Uterus (tissue), 4 donors: Measurements from ENCODE around the gene FAM200B. TPM values are rescaled to one million over a fixed set of nuclear protein-coding genes. Genes with fewer than 3 reads are reported as not detected.
A peak's percentile ranks its signal among the peaks of the same experiment; 100 is the strongest.

Experiments
- DNase-seq, 2 donors: peaks; one replicate each; pipeline ENCODE4 v3.0.0-alpha.2; 2019 to 2020
- H3K27ac ChIP-seq, 2 donors: fragments of 200-600 bp; sonication (generic); 1 replicate in 1 of 2; 2 replicates in 1 of 2; pipeline ENCODE4 v1.5.1; 2016 to 2018
- H3K27me3 ChIP-seq, 2 donors: fragments of 200-600 bp; sonication (generic); one replicate each; pipeline ENCODE4 v1.5.1; 2018 to 2019; ENCODE audit warnings: control low read depth in 1 of 2
- H3K36me3 ChIP-seq, 2 donors: fragments of 200-600 bp; sonication (generic); one replicate each; pipeline ENCODE4 v1.5.1; 2019; ENCODE audit warnings: control low read depth in 1 of 2
- H3K4me1 ChIP-seq, 2 donors: fragments of 200-600 bp; sonication (generic); one replicate each; pipeline ENCODE4 v1.5.1; 2018 to 2019; ENCODE audit warnings: control low read depth in 1 of 2
- H3K4me3 ChIP-seq, 2 donors: fragments of 200-600 bp; sonication (generic); 1 replicate in 1 of 2; 2 replicates in 1 of 2; pipeline ENCODE4 v1.5.1; 2018 to 2019; ENCODE audit warnings: mild to moderate bottlenecking in 1 of 2
- H3K9me3 ChIP-seq, 2 donors: fragments of 200-600 bp; sonication (generic); one replicate each; pipeline ENCODE4 v1.5.1; 2019; ENCODE audit warnings: control low read depth in 1 of 2
- CTCF ChIP-seq, 4 experiments: fragments of 200-600 bp in 2 of 4; fragments of 450-650 bp in 2 of 4; sonication (generic) in 2 of 4; IDR thresholded peaks; one replicate each; pipeline ENCODE4 v1.5.1; 2016 to 2019; ENCODE audit warnings: antibody characterized with exemption in 4 of 4, mild to moderate bottlenecking in 2 of 4, moderate library complexity in 1 of 4
- POLR2A ChIP-seq, 2 donors: fragments of 450-650 bp; IDR thresholded peaks; one replicate each; pipeline ENCODE4 v1.6.1; 2016; ENCODE audit warnings: antibody characterized with exemption in 2 of 2, mild to moderate bottlenecking in 1 of 2, moderate library complexity in 1 of 2
- intact Hi-C: fragments of 100-400 bp; cut with DNase I; formaldehyde crosslinking; loops from one replicate; pipeline ENCODE4 v1.15.1; 2023; ENCODE audit warnings: low total_unique reads
- total RNA-seq, 4 donors: library from RNA; depleted of rRNA in 3 of 4; stranded (reverse); fragments of >200 nt in 3 of 4; gene quantifications; one replicate each; pipeline versions ENCODE4 v1.1.0 to v1.2.4, GENCODE V29; 2014 to 2023
- donor health status: DM: yes; HTN: yes; CAD: no.

The FAM200B gene
- total RNA-seq, 4 donors from 2014 or later: 41.7 to 104 (median 54.8) TPM

GRCh38 chr4:15654593-15655222 lies 26.9 kb upstream of the FAM200B start:
- no peaks in the 10 kb centered on the region for H3K36me3 ChIP-seq
- no peak for TF ChIP-seq POLR2A (IDR thresholded peaks at IDR 0.05)
- peak in 2 of 4 experiments; percentile 1 to 5 for TF ChIP-seq CTCF (IDR thresholded peaks at IDR 0.05)
- no peaks in the 10 kb centered on the region for H3K9me3 ChIP-seq
- peak; percentile 42 to 56 for DNase-seq
- no peaks in the 10 kb centered on the region for H3K4me1 ChIP-seq
- H3K27ac ChIP-seq: peak overlapping the region; percentile 95 to 100
- intact Hi-C loops: no loop called here
- H3K4me3 ChIP-seq: peak overlapping the region; percentile 49 to 84
- no peaks in the 10 kb centered on the region for H3K27me3 ChIP-seq

GRCh38 chr4:15655223-15656037 lies 26.2 kb upstream of the FAM200B start, which contains the start of gene FBXL5:
Gene FBXL5 (minus strand): TSS chr4:15655357. CDS start chr4:15655287, 70 bp downstream.
- H3K27me3 ChIP-seq: no peaks in the 10 kb centered on the region
- no peaks in the 10 kb centered on the region for H3K9me3 ChIP-seq
- no peaks in the 10 kb centered on the region for H3K36me3 ChIP-seq
- DNase-seq: peak; percentile 67 to 79
- no peaks in the 10 kb centered on the region for H3K4me1 ChIP-seq
- peak within 1 kb of the TSS; percentile 95 to 100 for H3K27ac ChIP-seq
- H3K4me3 ChIP-seq: peak within 1 kb of the TSS; percentile 49 to 84
- TF ChIP-seq CTCF (IDR thresholded peaks at IDR 0.05) (peak in 2 of 4 experiments; percentile 0 to 1), POLR2A (IDR thresholded peaks at IDR 0.05) (peak; percentile 85 to 91)
- intact Hi-C loops: no loop called here

DNA sequence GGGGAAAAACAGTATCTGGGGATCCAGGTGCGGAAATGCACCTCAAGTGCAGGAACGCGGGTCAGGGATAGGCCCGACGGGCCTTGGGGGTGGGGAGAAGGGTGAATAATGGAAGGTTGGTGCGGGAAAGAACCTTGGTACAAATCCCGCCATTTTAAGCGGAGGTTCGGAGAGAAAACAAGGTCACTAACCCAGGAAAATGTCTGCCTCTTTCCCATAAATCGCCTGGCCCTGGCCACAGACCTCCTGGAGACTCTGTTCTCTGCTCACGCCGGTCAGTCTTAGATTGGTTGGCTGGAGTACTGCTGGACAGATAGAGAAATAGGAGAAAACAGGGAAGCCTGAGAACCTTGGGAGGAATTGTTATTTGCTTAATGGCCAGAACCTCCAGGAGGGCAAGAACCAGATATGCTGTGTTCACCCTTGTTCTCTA lies 25.6 kb upstream of the FAM200B start:
- intact Hi-C loops: no loop called here
- H3K4me1 ChIP-seq: no peaks in the 10 kb centered on the region

GRCh38 chr4:15657366-15657765 lies 24.3 kb upstream of the FAM200B start:
- DNase-seq: no peak
- H3K27ac ChIP-seq: no peak overlapping the region
- no peaks in the 10 kb centered on the region for H3K27me3 ChIP-seq
- no peaks in the 10 kb centered on the region for H3K4me1 ChIP-seq
- H3K9me3 ChIP-seq: no peaks in the 10 kb centered on the region
- no peak for TF ChIP-seq POLR2A (IDR thresholded peaks at IDR 0.05)
- TF ChIP-seq CTCF (IDR thresholded peaks at IDR 0.05): no peak
- no peaks in the 10 kb centered on the region for H3K36me3 ChIP-seq
- H3K4me3 ChIP-seq: no peak overlapping the region
- intact Hi-C loops: no loop called here

More for the DNA sequence above, 25.6 kb upstream of the FAM200B start:
- Histone ChIP-seq H3K27ac (peak overlapping the region; percentile 95 to 100), H3K27me3 (no peaks in the 10 kb centered on the region), H3K4me3 (peak overlapping the region; percentile 49 to 84), H3K36me3 (no peaks in the 10 kb centered on the region), H3K9me3 (no peaks in the 10 kb centered on the region)
- TF ChIP-seq POLR2A (IDR thresholded peaks at IDR 0.05) (no peak), CTCF (IDR thresholded peaks at IDR 0.05) (no peak)
- DNase-seq: peak in 1 of 2 donors; percentile 25
